UCSD-AML1 (cell line): ENCODE measurements around the gene OSBP2.
A peak's percentile ranks its signal among the peaks of the same experiment; 100 is the strongest.

Experiments
- DNase-seq: peaks from one replicate; lab custom pipeline; 2025; ENCODE audit not compliant: unreplicated experiment; lab: John Stamatoyannopoulos, UW

Gene OSBP2

DNA sequence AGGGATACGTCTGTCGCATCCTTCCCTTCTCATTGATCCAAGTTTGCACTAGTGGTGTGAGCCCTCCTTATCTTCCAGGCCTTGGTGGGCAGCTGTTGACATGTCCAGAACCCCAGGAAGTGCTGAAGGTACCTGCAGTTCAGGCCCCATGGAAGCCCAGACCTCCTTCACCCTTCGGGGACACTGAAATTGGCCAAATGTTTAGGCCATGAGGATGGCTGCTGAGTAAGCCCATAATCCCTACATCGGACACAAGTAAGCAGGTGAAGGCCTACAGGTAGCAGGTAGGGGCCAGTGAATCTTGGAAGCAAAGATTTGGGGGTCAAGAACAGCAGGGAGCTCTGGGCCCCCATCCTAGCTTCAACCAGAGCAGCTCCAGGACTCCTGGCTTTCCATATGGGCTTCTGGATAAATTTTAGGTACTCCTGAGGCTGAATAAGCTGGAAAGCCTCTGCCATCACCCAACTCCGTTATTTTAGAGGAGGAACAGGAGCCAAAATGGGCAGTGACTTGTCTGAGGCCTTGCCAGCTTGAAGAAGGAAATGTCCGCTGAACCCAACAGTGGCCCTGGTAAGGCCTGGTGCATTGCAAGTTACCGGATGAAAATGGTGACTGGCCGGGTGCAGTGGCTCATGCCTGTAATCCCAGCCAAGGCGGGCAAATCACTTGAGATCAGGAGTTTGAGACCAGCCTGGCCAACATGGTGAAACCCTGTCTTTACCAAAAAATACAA is 228.7 kb downstream of the OSBP2 start:
- no peak for DNase-seq

DNA sequence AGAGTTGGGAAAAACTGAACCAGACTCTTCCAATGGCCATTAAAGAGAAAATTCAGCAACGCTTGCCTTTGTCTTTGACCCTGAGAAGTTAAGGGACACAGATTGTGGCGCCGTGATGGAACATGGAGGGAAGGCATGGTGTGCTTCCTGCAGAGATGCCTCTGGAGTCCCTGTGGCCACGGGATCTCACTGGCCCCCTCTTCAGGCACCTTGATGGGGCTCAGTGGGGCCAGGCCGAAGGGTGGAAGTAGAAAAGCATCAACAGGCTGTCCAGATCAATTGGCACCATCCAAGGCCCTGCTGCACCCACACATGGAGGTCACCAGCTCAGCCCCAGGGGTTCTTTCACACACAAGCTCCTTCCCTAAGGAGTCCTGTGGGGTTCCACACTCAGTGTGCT is 231.0 kb downstream of the OSBP2 start:
- no peak for DNase-seq

DNA sequence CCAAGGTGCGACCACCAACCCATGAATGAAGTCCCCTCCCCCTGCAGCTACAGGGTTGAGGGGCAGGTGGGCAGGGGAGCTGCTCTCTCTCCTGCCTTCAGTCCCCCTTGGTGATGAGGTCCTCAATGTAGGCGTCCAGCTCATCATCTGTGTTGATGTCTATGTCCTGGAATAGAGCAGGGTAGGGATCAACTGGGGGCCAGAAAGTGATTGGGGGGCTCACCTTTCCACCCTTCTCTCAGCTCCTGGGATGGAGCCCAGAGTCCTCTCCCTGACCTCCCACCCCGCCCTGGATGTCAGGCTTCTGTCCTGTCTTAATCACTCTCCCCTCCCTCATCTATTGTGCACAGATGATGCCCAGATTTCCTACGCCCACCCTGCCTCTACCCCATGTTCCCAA is 232.0 kb downstream of the OSBP2 start:
- no peak for DNase-seq

DNA sequence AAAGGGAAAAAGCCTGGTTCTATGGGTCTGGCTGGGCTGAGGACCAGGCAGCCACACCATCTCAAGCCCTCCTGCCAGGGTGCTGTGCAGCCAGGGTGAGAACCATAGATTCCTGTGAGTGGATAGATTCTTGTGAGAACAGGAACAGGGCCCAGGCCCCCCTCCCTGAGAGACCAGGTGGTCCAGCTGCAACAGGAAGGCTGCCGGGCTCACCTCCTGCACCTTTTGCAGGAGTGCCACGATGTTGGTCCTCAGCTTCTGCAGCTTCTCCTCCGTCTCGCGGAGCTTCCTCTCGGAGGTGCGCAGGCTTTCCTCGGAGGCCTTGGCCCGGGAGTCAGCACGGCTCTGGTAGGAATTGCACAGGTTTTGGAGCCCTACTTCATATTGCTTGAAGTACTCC is 233.1 kb downstream of the OSBP2 start:
- no peak for DNase-seq

DNA sequence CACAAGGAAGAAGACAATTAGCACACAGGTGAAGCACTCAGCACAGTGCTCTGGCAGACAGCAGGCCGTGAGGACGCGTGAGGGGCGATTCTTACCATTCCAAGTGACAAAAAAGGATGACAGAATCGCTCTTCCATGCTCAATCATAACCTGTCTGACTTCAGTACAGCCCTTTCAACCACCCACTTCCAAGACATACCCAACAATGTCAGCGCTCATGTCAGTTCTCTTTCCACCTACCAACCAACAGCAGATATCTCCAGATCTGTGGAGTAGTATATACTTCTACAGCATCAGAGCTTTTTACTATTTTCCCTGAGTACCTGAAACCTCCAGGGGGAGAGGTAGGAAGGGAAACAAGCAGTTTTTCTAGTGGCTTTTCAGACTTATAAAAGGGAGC is 233.7 kb downstream of the OSBP2 start:
- DNase-seq = no peak

GRCh38 chr22:30930228-30930627 is 235.6 kb downstream of the OSBP2 start:
- no peak for DNase-seq

- DNase-seq = no peak
These were observed 237.0 kb downstream of the OSBP2 start for GRCh38 chr22:30931541-30932300.

GRCh38 chr22:30932661-30933060 is 238.0 kb downstream of the OSBP2 start:
- DNase-seq = no peak

DNA sequence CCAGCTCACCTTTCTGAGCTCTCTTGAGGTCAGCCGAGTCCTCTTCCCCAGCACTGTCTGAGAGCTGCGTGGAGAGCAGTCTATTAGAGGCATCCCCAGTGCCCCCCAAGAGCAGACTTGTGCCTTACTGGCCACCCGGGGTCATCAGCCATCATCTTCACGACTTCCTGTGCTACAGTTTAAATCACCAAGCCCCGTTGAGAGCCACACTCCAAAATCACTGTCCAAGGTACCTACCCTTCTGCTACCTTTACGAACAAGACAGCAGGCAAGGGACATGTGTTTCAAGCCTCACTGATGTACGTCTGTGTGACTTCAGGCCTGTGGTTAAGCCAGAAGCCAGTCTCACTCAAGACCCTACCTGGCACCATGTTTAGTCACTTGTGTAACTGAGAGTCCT is 238.8 kb downstream of the OSBP2 start:
- no peak for DNase-seq

GRCh38 chr22:30934053-30934452 is 239.4 kb downstream of the OSBP2 start:
- no peak for DNase-seq

DNA sequence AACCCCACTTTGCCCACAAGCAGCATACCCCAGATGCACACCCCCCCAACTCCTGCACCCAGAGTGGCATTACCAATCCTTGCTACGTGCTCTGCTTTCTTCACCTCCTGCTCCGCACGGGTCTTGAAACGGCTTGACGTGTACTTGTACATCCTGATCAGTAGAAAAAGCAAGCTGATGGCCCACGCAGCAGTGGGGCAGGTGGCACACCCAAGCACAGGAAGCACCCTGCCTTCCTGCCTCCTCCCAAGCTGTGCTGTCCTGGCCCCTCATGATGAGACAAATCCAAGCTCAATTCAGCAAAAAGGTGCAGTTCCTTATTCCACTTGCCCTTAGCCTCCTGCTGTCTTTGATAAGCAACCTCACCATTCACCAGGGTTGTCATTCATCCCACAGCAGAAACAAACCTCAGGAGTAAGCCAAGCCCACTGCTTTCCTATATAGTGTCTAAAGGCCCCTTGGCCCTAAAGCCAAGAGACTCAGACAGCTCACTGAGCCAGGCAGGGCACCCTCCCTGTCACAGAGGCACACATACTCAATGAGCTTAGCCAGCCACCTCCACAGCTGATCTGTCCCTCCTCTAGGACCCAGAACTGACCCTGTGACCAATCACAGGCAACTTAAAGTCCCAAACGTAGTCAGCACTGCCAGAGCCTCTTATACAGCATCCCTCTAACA is 246.2 kb downstream of the OSBP2 start:
- no peak for DNase-seq

DNA sequence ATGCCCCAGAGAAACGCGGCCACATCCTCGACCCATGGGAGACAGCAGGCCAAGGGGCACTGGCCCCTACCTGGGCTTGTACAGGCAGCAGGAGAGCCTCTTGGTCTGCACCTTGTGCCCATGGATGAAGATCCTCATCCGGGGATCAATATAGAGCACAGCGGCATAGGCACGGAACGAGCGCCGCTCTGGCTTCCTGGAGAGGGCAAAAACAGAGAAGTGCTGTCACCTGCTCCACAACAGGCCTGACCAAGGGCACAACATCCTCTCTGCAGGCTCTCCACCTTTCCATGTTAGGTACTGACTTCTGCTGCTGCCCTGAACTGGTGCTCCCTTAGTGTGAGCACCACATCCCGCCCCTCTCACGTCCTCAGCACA is 246.7 kb downstream of the OSBP2 start:
- no peak for DNase-seq

DNA sequence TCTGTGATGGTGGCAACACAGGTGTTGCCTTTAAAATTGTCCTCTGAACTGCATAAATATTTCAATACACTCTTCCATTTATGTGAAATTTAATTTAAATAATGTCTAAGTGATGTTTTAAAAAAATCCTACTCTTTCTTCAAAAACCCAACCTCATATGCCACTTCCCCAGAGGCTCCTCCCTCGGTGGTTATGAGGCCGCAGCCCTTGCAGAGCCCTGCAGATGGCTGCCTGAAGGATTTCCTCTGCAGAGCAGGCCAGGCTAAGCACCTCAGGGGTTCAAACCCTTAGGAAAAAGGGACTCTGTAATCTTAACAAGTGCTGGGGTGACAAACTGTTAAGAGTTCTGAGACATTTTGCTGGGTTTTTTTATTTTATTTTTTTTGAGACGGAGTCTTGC is 248.7 kb downstream of the OSBP2 start:
- DNase-seq = peak; percentile 19

DNA sequence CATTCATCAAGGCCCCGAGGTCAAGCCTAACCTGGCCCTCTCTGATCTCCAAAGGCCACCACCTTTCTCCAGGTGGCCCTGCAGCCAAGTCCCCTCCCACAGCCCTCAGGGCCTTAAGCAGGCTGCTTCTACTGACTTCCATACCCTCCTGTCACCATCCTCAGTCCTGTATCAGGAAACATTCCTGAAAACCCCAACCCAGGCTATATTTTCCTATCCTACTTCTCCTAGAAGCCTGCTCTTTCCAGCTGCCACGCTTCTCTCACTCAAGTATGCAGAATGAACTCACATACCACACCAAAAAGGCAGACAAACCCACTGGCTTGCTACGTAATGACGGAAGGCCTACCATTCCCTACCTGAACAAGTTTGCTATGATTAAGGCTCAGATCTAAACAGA is 250.3 kb downstream of the OSBP2 start:
- no peak for DNase-seq

DNA sequence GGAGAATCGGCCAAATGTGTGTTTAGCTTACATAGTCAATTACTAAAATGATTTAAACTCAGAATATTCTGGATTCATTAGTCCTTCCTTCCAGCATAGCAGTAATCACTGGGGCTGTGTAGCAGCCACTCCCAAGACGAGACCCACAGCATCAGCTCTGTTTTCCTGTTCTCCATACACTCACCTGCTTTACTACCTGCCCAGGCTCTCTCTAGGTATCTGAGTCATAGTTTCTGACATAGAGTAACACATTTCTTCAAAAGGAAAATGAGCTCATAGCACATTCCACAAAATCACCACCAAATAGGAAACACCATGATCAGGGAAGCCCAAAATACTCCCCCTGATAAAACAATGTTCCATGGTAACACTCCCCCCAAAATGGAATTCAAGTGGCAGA is 251.0 kb downstream of the OSBP2 start:
- DNase-seq = no peak

GRCh38 chr22:30946354-30946753 is 251.7 kb downstream of the OSBP2 start:
- no peak for DNase-seq

DNA sequence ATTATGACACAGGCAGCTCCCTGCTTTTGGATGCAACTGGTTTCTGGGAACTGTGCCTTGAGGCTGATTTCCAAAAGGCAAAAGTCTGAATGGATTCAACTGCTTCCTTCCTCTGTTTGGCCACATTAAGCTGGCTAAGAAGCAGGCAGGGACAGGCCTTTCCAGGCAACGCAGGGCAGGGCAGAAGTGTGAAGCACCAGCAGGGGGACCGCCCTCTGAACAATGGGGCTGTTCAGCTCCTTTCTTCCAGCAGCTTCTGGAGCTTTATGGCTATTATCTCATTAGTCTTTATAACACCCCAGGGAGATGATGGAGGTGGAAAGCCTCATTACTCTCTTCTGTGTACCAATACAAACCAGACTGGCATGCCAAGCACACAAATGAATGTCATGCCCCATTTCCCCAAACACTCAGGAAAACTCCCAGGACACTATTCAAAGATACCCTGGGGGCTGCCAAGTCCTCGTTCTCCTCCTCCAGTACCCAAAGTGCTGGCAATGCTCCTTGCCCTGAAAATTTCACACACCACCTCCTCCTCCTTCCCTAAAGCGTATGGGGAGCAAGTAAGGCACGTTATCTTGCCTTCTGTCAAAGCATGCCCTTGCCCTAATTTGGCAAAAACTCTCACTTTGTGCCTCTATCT is 252.6 kb downstream of the OSBP2 start:
- no peak for DNase-seq

DNA sequence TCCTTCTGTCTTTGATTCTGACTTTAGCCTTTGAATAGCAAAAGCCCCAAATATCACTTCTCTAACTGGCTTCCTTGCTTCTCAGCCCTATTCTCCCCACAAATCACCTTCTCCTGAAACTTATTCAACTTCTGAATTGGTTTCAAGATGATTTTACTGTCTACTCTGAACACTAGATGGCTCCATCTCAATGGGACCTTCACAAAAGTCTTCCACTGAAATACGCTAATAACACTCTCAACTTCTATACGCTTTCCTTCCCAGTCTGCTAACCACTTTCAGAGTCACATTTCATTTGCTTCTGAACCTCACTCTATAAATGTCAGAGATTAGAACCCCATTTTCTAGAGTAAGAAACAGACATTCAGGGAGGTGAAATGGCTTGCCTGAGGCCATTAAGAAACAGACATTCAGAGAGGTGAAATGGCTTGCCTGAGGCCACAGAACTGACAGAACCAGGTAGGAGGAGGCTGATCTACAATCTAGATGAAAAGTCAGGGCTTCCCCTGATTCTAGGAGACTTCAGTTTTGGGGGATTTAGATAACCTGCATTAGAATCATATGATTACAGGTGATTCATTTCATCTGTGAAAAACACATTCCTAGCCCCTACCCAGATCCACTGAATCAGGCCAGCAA is 253.3 kb downstream of the OSBP2 start:
- DNase-seq = no peak

DNA sequence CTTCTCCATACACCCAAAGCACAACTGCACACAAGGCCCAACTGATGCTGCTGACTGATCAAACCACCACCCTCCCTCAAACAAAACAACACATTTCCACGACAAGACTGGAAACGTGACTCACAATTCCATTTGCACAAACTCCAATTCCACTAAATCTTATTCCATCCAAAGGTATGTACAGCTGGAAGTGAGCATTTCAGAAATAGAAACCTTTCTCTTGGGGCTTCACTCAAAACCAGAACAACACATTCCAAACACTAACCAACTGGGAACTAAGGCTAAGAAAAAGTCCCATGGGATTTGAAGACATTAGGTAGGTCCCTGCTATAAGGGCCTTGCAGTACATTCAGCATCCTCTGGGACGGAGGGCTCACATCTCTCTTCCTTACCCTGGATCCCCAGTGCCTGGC is 254.3 kb downstream of the OSBP2 start:
- DNase-seq = no peak

GRCh38 chr22:30949934-30950660 is 255.4 kb downstream of the OSBP2 start:
- DNase-seq = no peak

DNA sequence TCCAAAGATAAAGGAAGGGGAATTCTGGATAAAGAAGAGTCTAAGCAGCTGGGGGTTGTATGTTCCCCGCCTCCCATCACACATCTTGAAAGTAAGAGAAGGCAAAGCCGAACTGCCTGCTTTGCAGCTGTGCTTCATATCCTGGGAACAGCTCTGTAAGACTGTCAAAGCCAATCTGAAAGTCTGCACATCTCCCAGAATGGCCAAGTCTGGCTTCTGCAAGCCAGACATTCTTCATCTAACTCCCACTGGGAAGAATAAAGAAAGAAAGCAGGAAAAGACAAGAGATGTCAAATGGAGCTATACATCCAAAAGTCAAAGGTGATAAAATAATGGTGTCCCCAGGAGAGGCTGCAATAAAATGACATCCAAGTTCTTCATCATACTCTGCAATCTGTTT is 258.5 kb downstream of the OSBP2 start:
- DNase-seq = no peak
